ENCODE data around the gene SLC7A1. TPM values are rescaled to one million over a fixed set of nuclear protein-coding genes. Genes with fewer than 3 reads are reported as not detected.

Gene SLC7A1
- total RNA-seq, 1 donor from 2014 or later = 138 TPM

- Mint-ChIP-seq H3K27me3 (peaks cover 2% of the 10 kb centered on the region), H3K4me1 (no peaks in the 10 kb centered on the region), H3K4me3 (no peak overlapping the region), H3K27ac (no peak overlapping the region), H3K36me3 (ENCODE audit: low read depth) (no peaks in the 10 kb centered on the region), H3K9me3 (no peaks in the 10 kb centered on the region)
- DNase-seq = no peak
- intact Hi-C loops (cut with micrococcal nuclease) = no loop called here
Observed at GRCh38 chr13:29486551-29486950, 108.9 kb downstream of the SLC7A1 start.

DNA sequence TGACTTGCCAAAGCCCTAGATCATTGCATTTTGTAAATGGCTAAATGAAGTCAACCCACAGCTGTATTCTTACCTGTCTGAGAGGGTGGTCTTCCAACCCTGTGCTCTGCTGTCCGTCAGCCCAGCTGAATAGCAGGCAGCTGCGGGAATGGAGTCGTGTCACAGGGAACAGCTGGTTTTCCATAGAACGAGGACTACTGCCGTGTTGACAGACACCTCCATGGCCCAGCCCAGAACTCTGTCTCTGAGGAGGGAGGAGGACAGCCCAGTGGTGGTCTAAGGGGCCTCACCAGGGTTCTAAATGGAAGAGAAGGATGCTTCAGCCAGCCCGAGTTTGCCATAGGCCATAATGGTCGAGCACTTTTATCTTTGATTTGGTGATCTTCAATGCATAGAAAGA is 110.7 kb downstream of the SLC7A1 start:
- DNase-seq = no peak
- intact Hi-C loops (cut with micrococcal nuclease) = no loop called here
- Mint-ChIP-seq H3K27ac (no peak overlapping the region), H3K36me3 (ENCODE audit: low read depth) (no peaks in the 10 kb centered on the region), H3K9me3 (no peaks in the 10 kb centered on the region), H3K4me3 (no peak overlapping the region), H3K27me3 (peaks cover 4% of the 10 kb centered on the region), H3K4me1 (no peaks in the 10 kb centered on the region)

DNA sequence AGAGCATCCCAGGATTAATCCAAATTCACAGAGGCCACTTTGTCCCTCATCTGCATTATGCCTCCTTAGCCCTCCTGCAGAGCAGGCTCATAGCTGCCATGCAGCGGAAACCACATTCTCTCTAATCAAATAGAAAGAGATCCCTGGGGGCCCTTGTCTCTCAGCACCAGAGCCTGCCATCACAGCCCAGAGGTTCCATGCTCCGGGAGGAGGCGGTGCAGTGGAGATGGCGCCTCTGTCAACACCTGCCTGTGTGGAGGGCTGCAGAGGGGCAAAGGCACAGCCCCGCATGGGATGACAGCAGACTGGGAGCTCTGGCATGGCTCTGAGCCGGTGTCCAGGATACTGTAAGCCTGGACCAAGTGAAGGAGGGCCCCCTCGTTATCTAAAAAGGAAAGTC is 111.3 kb downstream of the SLC7A1 start:
- no peaks in the 10 kb centered on the region for H3K4me1 Mint-ChIP-seq
- no peaks in the 10 kb centered on the region for H3K36me3 Mint-ChIP-seq (ENCODE audit: low read depth)
- intact Hi-C loops (cut with micrococcal nuclease) = no loop called here
- no peak for DNase-seq
- no peak overlapping the region for H3K4me3 Mint-ChIP-seq
- H3K27me3 Mint-ChIP-seq = peaks cover 4% of the 10 kb centered on the region
- no peak overlapping the region for H3K27ac Mint-ChIP-seq
- H3K9me3 Mint-ChIP-seq = no peaks in the 10 kb centered on the region

GRCh38 chr13:29483623-29484022 is 111.9 kb downstream of the SLC7A1 start:
- no peak for DNase-seq
- Mint-ChIP-seq H3K4me1 (no peaks in the 10 kb centered on the region), H3K36me3 (ENCODE audit: low read depth) (no peaks in the 10 kb centered on the region)

GRCh38 chr13:29483211-29483610 is 112.3 kb downstream of the SLC7A1 start:
- Mint-ChIP-seq H3K27me3 (peaks cover 4% of the 10 kb centered on the region), H3K27ac (no peak overlapping the region), H3K4me1 (no peaks in the 10 kb centered on the region), H3K36me3 (ENCODE audit: low read depth) (no peaks in the 10 kb centered on the region), H3K9me3 (no peaks in the 10 kb centered on the region), H3K4me3 (no peak overlapping the region)
- intact Hi-C loops (cut with micrococcal nuclease) = no loop called here
- DNase-seq = no peak

More at GRCh38 chr13:29483623-29484022, 111.9 kb downstream of the SLC7A1 start:
- intact Hi-C loops (cut with micrococcal nuclease) = no loop called here
- no peak overlapping the region for H3K27ac Mint-ChIP-seq
- no peak overlapping the region for H3K4me3 Mint-ChIP-seq
- peaks cover 4% of the 10 kb centered on the region for H3K27me3 Mint-ChIP-seq
- no peaks in the 10 kb centered on the region for H3K9me3 Mint-ChIP-seq

DNA sequence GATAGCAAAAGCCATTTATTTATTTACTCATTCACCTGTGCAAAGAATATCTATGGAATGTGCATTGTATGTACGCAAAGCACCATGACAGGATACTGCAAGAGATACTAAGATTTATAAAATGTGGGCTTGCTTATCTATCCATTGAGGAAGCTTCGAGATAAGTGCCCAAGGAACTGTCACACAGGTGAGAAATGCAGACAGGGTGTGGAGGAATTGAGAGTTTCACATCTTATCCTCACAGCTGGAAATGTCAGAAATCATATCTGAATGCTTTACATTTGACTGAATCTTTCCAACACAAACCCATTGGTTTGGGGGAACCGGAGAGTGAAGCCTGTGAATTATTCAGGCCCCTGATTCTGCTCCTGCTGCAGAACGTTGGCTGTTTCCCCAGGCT is 113.0 kb downstream of the SLC7A1 start:
- Mint-ChIP-seq H3K4me1 (no peaks in the 10 kb centered on the region), H3K27me3 (peaks cover 5% of the 10 kb centered on the region), H3K4me3 (no peak overlapping the region), H3K36me3 (ENCODE audit: low read depth) (no peaks in the 10 kb centered on the region), H3K27ac (no peak overlapping the region), H3K9me3 (no peaks in the 10 kb centered on the region)
- intact Hi-C loops (cut with micrococcal nuclease) = no loop called here
- no peak for DNase-seq

DNA sequence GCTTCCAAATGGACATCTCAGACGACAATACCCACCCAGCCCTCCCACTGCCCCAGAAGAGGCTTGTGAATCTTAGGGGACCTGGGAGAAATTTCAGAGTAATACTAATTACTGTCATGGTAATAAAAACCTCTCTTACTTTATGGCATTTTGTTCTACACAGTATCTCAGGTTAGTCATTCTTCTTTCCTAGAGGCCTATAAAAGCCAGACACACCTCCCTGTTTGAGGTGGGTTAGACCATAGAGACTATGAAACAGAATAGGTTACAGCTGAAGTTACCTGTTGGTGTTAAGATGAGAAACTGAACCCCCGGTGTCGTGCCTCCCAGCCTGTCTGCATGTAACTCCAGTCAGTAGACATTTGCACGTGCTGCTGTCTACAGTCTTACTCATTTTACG is 113.9 kb downstream of the SLC7A1 start:
- no peaks in the 10 kb centered on the region for H3K36me3 Mint-ChIP-seq (ENCODE audit: low read depth)
- H3K9me3 Mint-ChIP-seq = no peaks in the 10 kb centered on the region
- H3K27ac Mint-ChIP-seq = no peak overlapping the region
- intact Hi-C loops (cut with micrococcal nuclease) = no loop called here
- DNase-seq = no peak
- H3K4me3 Mint-ChIP-seq = no peak overlapping the region
- H3K27me3 Mint-ChIP-seq = peaks cover 10% of the 10 kb centered on the region
- no peaks in the 10 kb centered on the region for H3K4me1 Mint-ChIP-seq

GRCh38 chr13:29480893-29481525 is 114.5 kb downstream of the SLC7A1 start:
- Mint-ChIP-seq H3K27ac (no peak overlapping the region), H3K4me3 (no peak overlapping the region), H3K4me1 (no peaks in the 10 kb centered on the region), H3K27me3 (peaks cover 9% of the 10 kb centered on the region), H3K9me3 (no peaks in the 10 kb centered on the region), H3K36me3 (ENCODE audit: low read depth) (no peaks in the 10 kb centered on the region)
- DNase-seq = no peak
- intact Hi-C loops (cut with micrococcal nuclease) = no loop called here

DNA sequence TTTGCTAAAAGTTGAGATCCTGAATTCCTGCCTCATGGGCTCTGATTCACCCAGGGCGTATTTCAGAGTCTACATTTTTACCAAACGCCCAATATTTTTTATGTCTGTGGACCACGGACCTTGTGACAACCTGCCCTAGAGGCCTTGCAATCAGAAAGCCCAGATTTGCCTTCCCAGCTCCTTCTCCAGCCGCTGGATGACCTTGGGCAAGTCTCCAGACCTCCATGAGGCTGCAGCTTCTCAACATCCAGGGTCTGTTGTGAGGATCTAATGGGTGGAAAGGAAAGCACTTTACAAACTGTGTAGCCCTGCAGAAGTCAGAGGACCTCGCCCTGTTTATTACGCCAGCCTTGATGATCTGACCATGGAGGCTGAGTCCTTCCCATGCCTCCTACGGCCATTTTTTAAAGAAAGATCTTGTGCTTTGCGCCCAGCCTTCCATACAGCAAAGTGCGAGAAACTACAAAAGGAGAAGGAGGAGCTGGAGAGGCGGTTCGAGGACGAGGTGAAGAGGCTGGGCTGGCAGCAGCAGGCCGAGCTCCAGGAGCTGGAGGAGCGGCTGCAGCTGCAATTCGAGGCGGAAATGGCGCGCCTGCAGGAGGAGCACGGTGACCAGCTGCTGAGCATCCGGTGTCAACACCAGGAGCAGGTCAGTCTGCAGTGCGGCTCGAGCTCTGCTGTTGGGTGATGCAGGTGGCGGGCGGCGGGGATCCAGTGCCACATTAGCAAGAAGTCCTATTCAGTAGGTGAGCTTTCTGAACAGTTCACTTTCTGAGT is 115.6 kb downstream of the SLC7A1 start:
- intact Hi-C loops (cut with micrococcal nuclease) = no loop called here

GRCh38 chr13:29476046-29476445 is 119.4 kb downstream of the SLC7A1 start:
- Mint-ChIP-seq H3K4me1 (no peaks in the 10 kb centered on the region), H3K9me3 (no peaks in the 10 kb centered on the region), H3K27ac (no peak overlapping the region), H3K4me3 (no peak overlapping the region), H3K36me3 (ENCODE audit: low read depth) (no peaks in the 10 kb centered on the region), H3K27me3 (peaks cover 10% of the 10 kb centered on the region)
- DNase-seq = no peak
- intact Hi-C loops (cut with micrococcal nuclease) = no loop called here

More for the DNA sequence above, 115.6 kb downstream of the SLC7A1 start:
- no peak for DNase-seq
- Mint-ChIP-seq H3K4me3 (no peak overlapping the region), H3K36me3 (ENCODE audit: low read depth) (no peaks in the 10 kb centered on the region), H3K9me3 (no peaks in the 10 kb centered on the region), H3K4me1 (no peaks in the 10 kb centered on the region), H3K27me3 (peaks cover 9% of the 10 kb centered on the region), H3K27ac (no peak overlapping the region)

- Mint-ChIP-seq H3K9me3 (no peaks in the 10 kb centered on the region), H3K27me3 (peaks cover 9% of the 10 kb centered on the region), H3K4me3 (no peak overlapping the region), H3K36me3 (ENCODE audit: low read depth) (no peaks in the 10 kb centered on the region), H3K27ac (no peak overlapping the region), H3K4me1 (no peaks in the 10 kb centered on the region)
- intact Hi-C loops (cut with micrococcal nuclease) = no loop called here
- no peak for DNase-seq
Observed at GRCh38 chr13:29474991-29475390, 120.5 kb downstream of the SLC7A1 start.

DNA sequence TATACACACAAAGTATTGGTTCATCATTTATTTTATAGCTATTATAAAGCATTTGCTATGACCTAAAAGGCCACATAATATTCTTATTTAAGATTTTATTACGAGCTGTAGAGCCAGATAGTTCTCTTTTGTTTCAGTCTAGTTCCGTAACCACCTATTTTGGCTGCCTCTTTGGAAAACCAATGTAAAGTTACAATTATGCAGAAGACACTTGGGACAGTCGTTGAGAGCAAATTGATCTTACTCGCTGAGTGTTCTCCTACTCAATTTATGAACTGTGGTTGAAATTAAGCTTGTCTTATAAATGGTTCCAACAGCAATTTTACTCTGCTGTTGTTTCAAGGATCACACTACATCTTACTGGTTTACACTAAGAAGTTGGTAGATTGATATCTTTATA is 122.3 kb downstream of the SLC7A1 start:
- H3K9me3 Mint-ChIP-seq = no peaks in the 10 kb centered on the region
- intact Hi-C loops (cut with micrococcal nuclease) = no loop called here
- DNase-seq = no peak
- H3K27me3 Mint-ChIP-seq = peaks cover 9% of the 10 kb centered on the region
- no peaks in the 10 kb centered on the region for H3K4me1 Mint-ChIP-seq
- H3K36me3 Mint-ChIP-seq (ENCODE audit: low read depth) = no peaks in the 10 kb centered on the region
- no peak overlapping the region for H3K4me3 Mint-ChIP-seq
- H3K27ac Mint-ChIP-seq = no peak overlapping the region

GRCh38 chr13:29472332-29472961 is 123.0 kb downstream of the SLC7A1 start:
- Mint-ChIP-seq H3K4me1 (no peaks in the 10 kb centered on the region), H3K27ac (no peak overlapping the region), H3K27me3 (peaks cover 10% of the 10 kb centered on the region), H3K4me3 (no peak overlapping the region), H3K9me3 (no peaks in the 10 kb centered on the region), H3K36me3 (ENCODE audit: low read depth) (no peaks in the 10 kb centered on the region)
- peak; percentile 84 for DNase-seq
- intact Hi-C loops (cut with micrococcal nuclease) = loop anchor here (1.0 kb wide), 1 partner anchor 236 kb away; no protein-coding TSS in a partner anchor

DNA sequence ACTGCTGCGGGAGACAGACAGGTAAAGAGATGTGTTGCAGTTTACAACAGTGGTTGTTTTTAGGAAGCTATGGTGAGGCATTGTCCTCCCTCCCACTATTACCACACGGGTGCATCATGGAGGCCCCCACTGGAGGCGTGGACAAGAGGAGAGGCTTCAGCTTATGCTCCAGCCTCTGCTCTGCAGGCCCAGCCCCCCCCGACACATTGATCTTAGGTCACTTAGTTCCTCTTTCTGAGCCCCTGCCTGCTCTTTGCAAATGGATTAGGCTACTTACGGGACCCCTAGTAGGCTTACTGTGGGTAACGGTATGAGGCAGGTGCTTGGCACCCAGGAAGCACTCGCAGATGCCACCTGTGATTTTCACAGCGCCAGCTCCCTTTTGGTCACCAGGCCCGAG is 123.9 kb downstream of the SLC7A1 start:
- Mint-ChIP-seq H3K27ac (no peak overlapping the region), H3K4me3 (no peak overlapping the region), H3K4me1 (no peaks in the 10 kb centered on the region), H3K9me3 (no peaks in the 10 kb centered on the region), H3K36me3 (ENCODE audit: low read depth) (no peaks in the 10 kb centered on the region), H3K27me3 (peaks cover 5% of the 10 kb centered on the region)
- DNase-seq = no peak
- intact Hi-C loops (cut with micrococcal nuclease) = no loop called here

All from activated CD4-positive, alpha-beta T cell treated with anti-CD3 and anti-CD28 coated beads, Interleukin-2, amount 10 ng/mL, durations not matched to agents 24 days and 14 days (primary cell).